Stimulated activated CD4-positive, alpha-beta T cell treated with anti-CD3 and anti-CD28 coated beads, Interleukin-15, amount 100 ng/mL, for 24 hours (primary cell): ENCODE measurements around the gene EYA4.

Source experiments
- DNase-seq: peaks from one replicate; pipeline ENCODE4 v3.0.0-alpha.2; 2020

EYA4 gene

GRCh38 chr6:133243723-133244305, 2.7 kb downstream of the EYA4 start:
- DNase-seq: no peak

GRCh38 chr6:133244519-133244918, 3.4 kb downstream of the EYA4 start:
- DNase-seq: no peak

- no peak for DNase-seq
Observed at GRCh38 chr6:133245007-133245406, 3.9 kb downstream of the EYA4 start.

GRCh38 chr6:133245422-133245903, 4.3 kb downstream of the EYA4 start:
- DNase-seq: no peak

GRCh38 chr6:133247581-133247980, 6.4 kb downstream of the EYA4 start:
- DNase-seq: no peak

GRCh38 chr6:133248241-133249001, 7.3 kb downstream of the EYA4 start:
- DNase-seq: no peak

GRCh38 chr6:133251688-133252087, 10.5 kb downstream of the EYA4 start:
- DNase-seq: no peak

- no peak for DNase-seq
Observed at GRCh38 chr6:133254552-133255228, 13.5 kb downstream of the EYA4 start.

- no peak for DNase-seq
Observed at GRCh38 chr6:133257545-133258105, 16.5 kb downstream of the EYA4 start.

- DNase-seq: no peak
Observed at GRCh38 chr6:133259561-133259960, 18.4 kb downstream of the EYA4 start.

GRCh38 chr6:133262804-133263203, 21.6 kb downstream of the EYA4 start:
- no peak for DNase-seq

GRCh38 chr6:133265066-133265465, 23.9 kb downstream of the EYA4 start:
- no peak for DNase-seq

- DNase-seq: no peak
Observed at GRCh38 chr6:133266186-133266585, 25.0 kb downstream of the EYA4 start.

GRCh38 chr6:133268621-133269020, 27.5 kb downstream of the EYA4 start:
- no peak for DNase-seq

- no peak for DNase-seq
Observed at GRCh38 chr6:133274813-133275212, 33.7 kb downstream of the EYA4 start.

GRCh38 chr6:133275213-133275612, 34.1 kb downstream of the EYA4 start:
- DNase-seq: no peak

- no peak for DNase-seq
Observed at GRCh38 chr6:133277228-133277899, 36.2 kb downstream of the EYA4 start.

GRCh38 chr6:133277900-133278545, 36.9 kb downstream of the EYA4 start:
- no peak for DNase-seq

- no peak for DNase-seq
Observed at GRCh38 chr6:133286765-133287164, 45.6 kb downstream of the EYA4 start.

- no peak for DNase-seq
Observed at GRCh38 chr6:133288662-133289061, 47.5 kb downstream of the EYA4 start.

- DNase-seq: no peak
Observed at GRCh38 chr6:133289733-133290306, 48.7 kb downstream of the EYA4 start.

- no peak for DNase-seq
Observed at GRCh38 chr6:133290930-133291329, 49.8 kb downstream of the EYA4 start.
